ENCODE results near the gene GNG12.
"Not testable (repeated sequence)": the region's sequence is repeated elsewhere in the genome, so short reads cannot be mapped to it uniquely, and the experiment has no call there.

The GNG12 gene

DNA sequence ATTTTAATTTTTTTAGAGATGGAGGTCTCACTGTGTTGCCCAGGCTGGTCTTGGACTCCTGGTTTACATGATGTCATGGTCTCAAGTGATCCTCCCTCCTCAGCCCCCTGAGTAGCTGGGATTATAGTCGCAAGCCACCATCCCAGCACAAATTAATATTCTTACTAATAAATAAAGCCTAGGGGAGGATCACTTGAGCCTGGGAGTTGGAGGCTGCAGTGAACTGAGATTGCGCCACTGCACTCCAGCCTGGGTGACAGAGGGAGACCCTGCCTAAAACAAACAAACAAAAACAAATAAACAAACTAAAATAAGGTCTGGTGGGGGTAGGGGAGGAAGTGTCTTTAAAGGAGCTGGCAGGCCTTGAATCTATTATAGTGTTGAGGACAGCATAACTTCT is 157.0 kb downstream of the GNG12 start:
- DNase-seq = no peak

DNA sequence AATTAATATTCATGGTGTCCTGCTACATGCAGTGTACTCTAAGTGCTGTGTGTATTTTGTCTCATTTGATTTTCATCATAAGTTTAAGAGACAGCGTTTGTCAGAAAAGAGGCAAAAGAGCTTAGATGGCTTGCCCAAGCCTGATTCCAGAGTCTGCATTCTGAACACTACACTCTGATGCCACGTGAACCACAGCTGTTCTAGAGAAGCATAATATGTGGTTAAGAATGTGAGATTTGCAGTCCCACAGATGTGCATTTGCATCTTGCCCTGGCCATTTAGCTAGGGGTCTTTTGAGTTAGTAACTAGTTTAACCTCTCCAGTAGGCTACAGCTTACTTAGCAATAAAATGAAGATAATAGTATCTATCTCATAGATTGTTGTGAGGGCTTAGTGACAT is 157.5 kb downstream of the GNG12 start:
- DNase-seq = no peak

DNA sequence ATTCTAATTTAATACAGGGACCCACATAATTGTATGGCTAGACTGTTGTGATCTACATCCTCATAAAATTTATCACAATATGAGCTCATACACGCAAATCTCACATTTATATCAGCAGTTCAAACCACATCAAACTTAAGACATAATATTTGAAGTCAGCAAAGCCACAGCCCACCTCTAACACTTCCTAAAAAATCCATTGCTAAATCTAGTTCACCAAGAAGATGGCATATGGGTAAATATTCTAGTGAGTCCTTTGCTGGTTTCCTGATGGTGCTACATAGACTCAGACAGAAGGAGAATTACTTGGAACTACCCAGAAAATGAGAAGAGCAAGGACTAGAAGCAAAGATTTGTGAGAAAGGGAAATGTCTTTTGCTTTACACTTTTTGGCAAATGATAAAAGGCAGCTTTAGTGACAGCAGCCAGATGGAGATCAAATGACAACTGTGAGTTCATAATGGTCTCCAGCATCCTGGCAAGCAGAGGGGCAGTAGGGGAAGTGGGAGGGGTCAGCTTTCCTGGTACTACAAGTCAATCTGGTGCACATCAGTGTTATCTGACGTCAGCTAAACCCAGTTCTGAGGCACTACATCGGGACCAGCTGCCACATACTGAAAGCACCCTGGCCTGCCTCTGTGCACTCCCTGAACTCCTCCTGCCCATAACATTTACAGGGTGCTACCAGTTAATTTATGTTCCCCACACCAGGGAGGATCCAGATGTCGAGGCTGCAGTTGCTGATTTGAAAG is 158.8 kb downstream of the GNG12 start:
- no peak for DNase-seq

DNA sequence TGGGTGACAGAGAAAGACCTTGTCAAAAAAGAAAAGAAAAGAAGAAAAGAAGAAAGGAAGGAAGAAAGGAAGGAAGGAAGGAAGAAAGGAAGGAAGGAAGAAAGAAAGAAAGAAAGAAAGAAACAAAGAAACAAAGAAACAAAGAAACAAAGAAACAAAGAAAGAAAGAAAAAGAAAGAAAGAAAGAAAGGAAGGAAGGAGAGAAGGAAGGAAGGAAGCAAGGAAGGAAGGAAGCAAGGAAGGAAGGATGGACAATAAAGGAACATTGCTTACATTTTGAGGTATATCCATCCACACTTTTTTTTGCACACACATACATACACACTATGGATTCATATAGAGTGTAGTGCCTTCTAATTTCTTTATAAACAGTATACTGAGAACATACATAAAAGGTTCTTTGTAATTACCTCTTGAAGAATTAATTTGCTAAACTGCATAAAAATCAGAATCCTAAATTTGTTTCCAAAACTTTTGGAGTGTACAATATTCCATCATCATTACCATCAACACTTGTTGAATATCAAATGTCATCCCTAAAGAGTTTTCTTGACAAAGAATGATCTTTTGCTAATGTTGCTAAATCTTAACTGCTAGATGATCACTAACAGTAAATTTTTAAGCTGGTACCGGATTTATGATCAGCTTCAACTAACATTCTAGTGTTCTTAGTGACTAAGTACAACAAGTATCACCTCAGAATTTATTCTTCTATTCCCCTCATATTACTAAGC is 159.6 kb downstream of the GNG12 start:
- DNase-seq = no peak

DNA sequence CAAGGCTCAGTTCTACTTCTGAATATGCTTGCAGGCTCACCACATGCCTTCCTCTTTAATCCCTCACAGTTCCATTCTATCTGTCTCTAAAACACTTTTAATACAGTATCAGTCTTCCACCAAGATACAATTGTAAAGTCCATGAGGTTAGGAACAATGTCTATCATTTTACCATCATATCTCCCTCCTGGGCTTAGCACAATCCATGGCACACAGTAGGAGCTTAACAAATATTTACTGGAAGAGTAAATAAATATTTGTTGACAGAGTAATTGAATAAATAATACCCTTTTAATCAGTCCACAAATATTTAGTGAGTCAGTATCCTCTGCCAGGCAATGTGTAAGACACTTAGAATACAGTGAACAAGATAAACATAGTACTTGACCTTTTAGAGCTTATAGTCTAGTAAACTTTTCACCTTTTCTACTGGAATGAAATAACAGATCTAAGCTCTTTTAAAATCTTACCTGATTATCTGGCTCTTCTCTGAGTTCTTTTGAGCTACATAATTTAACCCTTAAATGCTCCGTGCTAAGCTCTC is 160.9 kb downstream of the GNG12 start:
- DNase-seq = no peak

DNA sequence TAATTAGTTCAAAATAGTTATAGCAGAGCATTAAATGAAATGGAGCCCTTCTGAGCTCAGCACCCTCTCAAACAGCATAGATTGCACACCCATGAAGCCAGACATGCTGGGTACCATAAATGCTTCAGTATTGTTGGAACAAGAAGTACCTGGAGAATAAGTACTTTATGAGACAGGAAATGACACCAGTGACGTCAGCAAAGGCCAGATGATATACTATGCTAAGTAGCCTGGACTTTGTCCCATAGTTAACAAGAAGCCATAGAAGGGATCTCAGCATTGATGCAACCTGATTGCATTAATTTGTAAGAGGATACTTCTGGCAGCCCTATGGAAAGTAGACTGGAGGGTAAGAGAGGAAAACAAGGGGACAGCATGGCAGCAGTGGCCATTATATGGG is 164.6 kb downstream of the GNG12 start:
- DNase-seq = no peak

DNA sequence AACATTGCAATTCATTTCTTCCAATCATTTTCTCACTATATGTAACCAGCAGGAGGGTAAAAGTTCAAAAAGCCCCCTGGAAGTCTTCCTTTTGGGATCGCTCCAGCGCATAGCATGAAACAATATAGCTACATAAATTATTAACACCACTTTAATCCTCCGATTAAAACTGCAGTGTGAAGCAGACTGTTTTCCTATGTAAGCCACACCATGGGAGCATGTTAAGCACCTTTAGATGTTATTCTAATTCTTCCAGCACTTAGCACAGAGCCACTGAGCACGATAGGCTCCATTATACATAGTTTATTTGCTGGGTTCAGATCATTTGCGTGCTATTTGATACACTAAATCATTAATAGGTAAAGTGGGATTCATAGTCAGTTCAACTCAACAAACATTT is 166.6 kb downstream of the GNG12 start:
- DNase-seq = no peak

DNA sequence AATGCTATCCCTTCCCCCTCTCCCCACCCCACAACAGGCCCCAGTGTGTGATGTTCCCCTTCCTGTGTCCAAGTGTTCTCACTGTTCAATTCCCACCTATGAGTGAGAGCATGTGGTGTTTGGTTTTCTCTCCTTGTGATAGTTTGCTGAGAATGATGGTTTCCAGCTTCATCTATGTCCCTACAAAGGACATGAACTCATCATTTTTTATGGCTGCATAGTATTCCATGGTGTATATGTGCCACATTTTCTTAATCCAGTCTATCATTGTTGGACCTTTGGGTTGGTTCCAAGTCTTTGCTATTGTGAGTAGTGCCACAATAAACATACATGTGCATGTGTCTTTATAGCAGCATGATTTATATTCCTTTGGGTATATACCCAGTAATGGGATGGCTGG is 168.0 kb downstream of the GNG12 start:
- DNase-seq = not testable (repeated sequence)

DNA sequence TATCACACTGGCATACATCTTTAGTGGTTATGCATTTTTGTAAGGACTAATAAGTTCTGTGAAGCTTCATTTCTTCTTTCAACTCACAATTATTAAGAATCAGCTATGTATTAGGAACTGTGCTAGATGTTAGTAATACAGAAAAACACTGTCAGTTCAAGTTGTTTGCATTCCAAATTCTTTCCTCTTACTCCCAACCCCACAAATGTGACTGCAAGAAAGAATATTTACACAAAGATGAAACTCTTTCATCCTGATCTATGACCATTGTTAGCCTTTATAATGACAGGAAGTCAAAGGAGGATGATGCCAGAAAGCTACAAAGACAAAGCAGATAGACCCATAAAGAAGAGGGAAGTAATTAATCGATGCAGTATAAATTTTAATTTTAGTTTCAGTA is 169.2 kb downstream of the GNG12 start:
- DNase-seq = no peak

DNA sequence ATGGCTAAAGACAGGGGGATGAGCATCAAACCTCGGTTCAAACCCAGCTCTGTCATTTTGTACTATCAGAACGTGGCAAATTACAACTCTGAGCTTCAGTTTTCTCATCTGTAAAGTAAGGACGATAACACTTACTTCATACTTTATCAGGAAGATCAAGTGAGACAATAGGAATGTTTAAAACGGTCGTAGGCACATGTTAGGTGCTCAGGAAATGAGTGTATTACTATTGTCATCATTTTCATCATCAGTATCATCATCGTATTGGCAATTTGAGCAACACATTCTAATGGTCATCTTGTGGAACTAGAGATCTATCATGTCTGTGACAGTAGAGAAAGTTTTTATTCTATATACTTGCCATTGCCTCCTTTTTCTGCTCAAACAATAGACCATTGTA is 170.4 kb downstream of the GNG12 start:
- no peak for DNase-seq

DNA sequence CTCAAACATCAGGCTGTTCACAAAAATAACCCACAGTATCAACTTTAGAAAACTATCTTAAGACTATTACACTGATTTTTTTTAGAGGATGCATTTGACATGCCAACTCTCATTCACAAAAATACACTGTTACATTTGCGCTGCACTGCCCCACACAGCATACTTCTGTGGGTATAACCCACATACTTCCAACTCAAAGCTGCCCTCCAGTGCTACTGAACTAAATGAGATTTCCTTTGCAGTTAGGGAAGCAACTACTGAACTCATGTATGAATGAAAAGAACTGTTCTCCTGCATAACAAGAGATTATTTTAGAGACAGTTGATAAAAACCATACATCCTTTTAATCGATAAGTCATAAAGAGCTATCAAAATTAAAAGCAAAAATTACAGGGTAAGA is 174.0 kb downstream of the GNG12 start:
- DNase-seq = no peak

DNA sequence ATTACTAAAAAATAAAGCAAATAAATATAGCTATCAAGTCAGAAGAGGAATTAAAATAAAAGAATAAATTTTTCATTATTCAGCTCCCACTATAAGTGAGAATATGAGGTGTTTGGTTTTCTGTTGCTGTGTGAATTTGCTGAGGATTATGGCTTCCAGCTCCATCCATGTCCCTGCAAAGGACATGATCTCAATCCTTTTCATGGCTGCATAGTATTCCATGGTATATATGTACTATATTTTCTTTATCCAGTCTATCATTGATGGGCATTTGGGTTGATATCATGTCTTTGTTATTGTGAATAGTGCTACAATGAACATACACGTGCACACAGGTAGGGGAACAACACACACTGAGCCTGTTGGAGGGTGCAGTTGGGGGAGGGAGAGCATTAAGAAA is 176.1 kb downstream of the GNG12 start:
- not testable (repeated sequence) for DNase-seq

DNA sequence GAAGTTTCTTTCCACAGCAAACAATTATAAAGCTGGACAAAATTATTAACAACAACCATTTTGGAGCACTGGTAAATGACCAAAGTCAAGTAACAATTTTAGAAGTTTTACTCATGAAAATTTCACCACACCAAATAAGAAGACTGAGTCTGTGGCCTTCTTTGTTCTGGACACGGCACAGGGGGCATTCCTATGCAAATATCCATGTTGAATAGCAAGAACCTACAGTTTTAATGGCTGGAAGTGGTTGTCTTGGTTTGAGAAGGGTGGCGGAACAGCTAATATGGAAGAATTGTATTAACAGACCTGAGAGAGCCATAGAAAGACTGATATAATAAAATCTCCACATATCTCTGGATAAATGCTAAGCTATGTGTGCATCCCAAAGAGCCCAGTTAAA is 177.7 kb downstream of the GNG12 start:
- no peak for DNase-seq

DNA sequence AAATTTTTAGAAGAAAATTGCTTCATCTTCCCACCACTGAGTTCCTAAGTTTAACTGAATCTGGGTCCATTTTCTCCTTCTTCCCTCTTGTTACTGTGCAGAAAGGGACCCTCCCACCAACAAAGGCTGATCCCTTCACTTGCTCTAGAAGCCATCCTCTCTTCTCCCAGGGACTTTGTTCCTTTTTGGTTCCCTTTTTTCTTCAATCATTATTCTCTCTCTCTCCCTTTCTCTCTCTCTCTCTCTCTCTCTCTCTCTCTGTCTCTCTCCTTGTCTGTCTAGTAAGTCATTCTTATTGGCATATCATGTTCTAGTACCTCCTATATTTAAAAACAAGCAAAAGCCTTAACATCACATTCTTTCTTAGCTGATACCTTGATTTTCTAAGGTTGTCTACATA is 180.0 kb downstream of the GNG12 start:
- no peak for DNase-seq

DNA sequence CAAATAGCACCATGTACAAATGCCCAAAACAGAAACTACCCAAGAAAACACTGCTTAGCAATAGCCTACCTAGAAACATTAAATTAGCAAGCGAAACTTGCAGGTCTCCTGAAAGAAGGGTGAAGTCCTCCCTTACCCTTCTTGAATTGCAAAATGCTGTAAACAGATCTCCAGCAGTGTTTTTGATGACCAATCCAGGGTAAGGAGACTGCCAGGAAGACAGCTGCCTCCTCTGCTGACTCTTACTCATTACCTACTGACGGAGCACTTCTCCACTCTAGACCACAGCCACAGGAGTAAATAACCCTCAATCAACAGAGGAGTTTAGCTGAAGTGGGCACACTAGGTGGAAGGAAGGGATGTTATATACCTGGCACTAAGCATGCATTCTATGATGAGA is 180.5 kb downstream of the GNG12 start:
- DNase-seq = no peak

Measured in NCI-H1930 (cell line).